H9 (cell line): ENCODE data around the gene MED9. TPM values are rescaled to one million over a fixed set of nuclear protein-coding genes. Genes with fewer than 3 reads are reported as not detected.

Experiments used
- DNase-seq: peaks from one replicate; pipeline ENCODE4 v3.0.0-alpha.2; 2017
- H2AFZ ChIP-seq: one replicate; pipeline ENCODE4 v1.6.1; 2013; ENCODE audit warnings: mild to moderate bottlenecking, low read length, control low read depth, moderate library complexity
- H2AK5ac ChIP-seq: 2 replicates; pipeline ENCODE4 v1.6.1; 2013; ENCODE audit warnings: low read length, control low read depth, mixed read lengths; ENCODE audit not compliant: insufficient read length
- H2BK120ac ChIP-seq: one replicate; pipeline ENCODE4 v1.6.1; 2013; ENCODE audit warnings: low read depth, mild to moderate bottlenecking, low read length, control low read depth, inconsistent platforms; ENCODE audit not compliant: poor library complexity, severe bottlenecking
- H2BK12ac ChIP-seq: 2 replicates; pipeline ENCODE4 v1.6.1; 2013; ENCODE audit warnings: low read length, control low read depth, mixed read lengths, low read depth; ENCODE audit not compliant: insufficient read length
- H2BK15ac ChIP-seq: 2 replicates; pipeline ENCODE4 v1.6.1; 2013; ENCODE audit warnings: low read depth, low read length, control low read depth
- H2BK20ac ChIP-seq: one replicate; pipeline ENCODE4 v1.6.1; 2013; ENCODE audit warnings: low read depth, mild to moderate bottlenecking, low read length, control low read depth, inconsistent platforms; ENCODE audit not compliant: poor library complexity, severe bottlenecking
- H2BK5ac ChIP-seq: 2 replicates; pipeline ENCODE4 v1.6.1; 2013; ENCODE audit warnings: low read length, control low read depth, mixed read lengths; ENCODE audit not compliant: insufficient read length
- H3K14ac ChIP-seq: 2 replicates; pipeline ENCODE4 v1.6.1; 2013; ENCODE audit warnings: low read length, control low read depth; ENCODE audit not compliant: insufficient read depth
- H3K18ac ChIP-seq: 2 replicates; pipeline ENCODE4 v1.6.1; 2013; ENCODE audit warnings: low read depth, mild to moderate bottlenecking, mixed read lengths, low read length, control low read depth; ENCODE audit not compliant: insufficient read length
- H3K23ac ChIP-seq: 2 replicates; pipeline ENCODE4 v1.6.1; 2013; ENCODE audit warnings: low read length, control low read depth, mixed read lengths, low read depth; ENCODE audit not compliant: insufficient read length
- H3K23me2 ChIP-seq: 2 replicates; pipeline ENCODE4 v1.6.1; 2013; ENCODE audit warnings: low read depth, mild to moderate bottlenecking, mixed read lengths, low read length, control low read depth; ENCODE audit not compliant: insufficient read length, poor library complexity, severe bottlenecking
- H3K27ac ChIP-seq: 2 replicates; pipeline ENCODE4 v1.5.1; 2013; ENCODE audit warnings: low read length, control low read depth, mixed read lengths, low read depth; ENCODE audit not compliant: insufficient read length
- H3K27me3 ChIP-seq: 2 replicates; pipeline ENCODE4 v1.6.1; 2013; ENCODE audit warnings: low read length, control low read depth, inconsistent platforms; ENCODE audit not compliant: insufficient read depth
- H3K4ac ChIP-seq: 2 replicates; pipeline ENCODE4 v1.6.1; 2013; ENCODE audit warnings: low read depth, mild to moderate bottlenecking, control low read depth, inconsistent platforms, low read length, moderate library complexity
- H3K4me1 ChIP-seq: 2 replicates; pipeline ENCODE4 v1.6.1; 2013; ENCODE audit warnings: low read length, control low read depth, inconsistent platforms; ENCODE audit not compliant: insufficient read depth
- H3K4me2 ChIP-seq: 2 replicates; pipeline ENCODE4 v1.6.1; 2013; ENCODE audit warnings: low read length, control low read depth, mixed read lengths; ENCODE audit not compliant: insufficient read length, insufficient read depth
- H3K56ac ChIP-seq: 2 replicates; pipeline ENCODE4 v1.6.1; 2013; ENCODE audit warnings: low read depth, mild to moderate bottlenecking, mixed read lengths, low read length, control low read depth; ENCODE audit not compliant: insufficient read length
- H3K79me1 ChIP-seq: 2 replicates; pipeline ENCODE4 v1.6.1; 2013; ENCODE audit warnings: low read depth, mild to moderate bottlenecking, moderate library complexity, low read length, control low read depth, inconsistent platforms; ENCODE audit not compliant: insufficient read depth, poor library complexity, severe bottlenecking
- H3K79me2 ChIP-seq: 2 replicates; pipeline ENCODE4 v1.6.1; 2013; ENCODE audit warnings: low read length, control low read depth, inconsistent platforms; ENCODE audit not compliant: insufficient read depth
- H3K9ac ChIP-seq: 2 replicates; pipeline ENCODE4 v1.6.1; 2013; ENCODE audit warnings: low read length, control low read depth, mixed read lengths; ENCODE audit not compliant: insufficient read length; ENCODE audit errors: extremely low read depth
- H3K9me3 ChIP-seq: one replicate; pipeline ENCODE4 v1.6.1; 2013; ENCODE audit warnings: low read depth, low read length, inconsistent platforms; ENCODE audit not compliant: control insufficient read depth
- H3T11ph ChIP-seq: one replicate; pipeline ENCODE4 v1.6.1; 2013; ENCODE audit warnings: mild to moderate bottlenecking, low read length, control low read depth, inconsistent platforms
- H4K20me1 ChIP-seq: one replicate; pipeline ENCODE4 v1.6.1; 2013; ENCODE audit not compliant: control insufficient read depth, insufficient read length, insufficient read depth
- H4K5ac ChIP-seq: 2 replicates; pipeline ENCODE4 v1.6.1; 2013; ENCODE audit warnings: low read depth, mild to moderate bottlenecking, mixed read lengths, low read length, control low read depth; ENCODE audit not compliant: insufficient read length
- H4K8ac ChIP-seq: replicated peaks from 2 replicates; pipeline ENCODE4 v1.6.1; 2013; ENCODE audit warnings: low read length, control low read depth, mixed read lengths, low read depth; ENCODE audit not compliant: insufficient read length
- H4K91ac ChIP-seq: 2 replicates; pipeline ENCODE4 v1.6.1; 2013; ENCODE audit warnings: low read depth, mild to moderate bottlenecking, moderate library complexity, mixed read lengths, low read length, control low read depth; ENCODE audit not compliant: insufficient read length
- H3K27ac Mint-ChIP-seq, 3 experiments: 2 replicates in 2 of 3; 3 replicates in 1 of 3; pipeline ENCODE4 v1.8.0; 2020 to 2021; ENCODE audit warnings: mixed read lengths in 3 of 3, mild to moderate bottlenecking in 1 of 3, moderate library complexity in 1 of 3
- H3K27me3 Mint-ChIP-seq: 2 replicates; pipeline ENCODE4 v1.8.0; 2021; ENCODE audit warnings: low read depth, mild to moderate bottlenecking, moderate library complexity, mixed read lengths
- H3K36me3 Mint-ChIP-seq, 3 experiments: 2 replicates in 2 of 3; 3 replicates in 1 of 3; pipeline ENCODE4 v1.8.0; 2020 to 2021; ENCODE audit warnings: low read depth in 3 of 3, mixed read lengths in 3 of 3; ENCODE audit not compliant: insufficient read depth in 1 of 3
- H3K4me1 Mint-ChIP-seq, 2 experiments: 2 replicates each; pipeline ENCODE4 v1.8.0; 2020; ENCODE audit warnings: mixed read lengths in 2 of 2
- H3K4me3 Mint-ChIP-seq, 2 experiments: 2 replicates in 1 of 2; 3 replicates in 1 of 2; pipeline ENCODE4 v1.8.0; 2020 to 2021; ENCODE audit warnings: mild to moderate bottlenecking in 2 of 2, mixed read lengths in 2 of 2, moderate library complexity in 1 of 2
- H3K9me3 Mint-ChIP-seq, 2 experiments: 2 replicates in 1 of 2; 3 replicates in 1 of 2; pipeline ENCODE4 v1.8.0; 2020; ENCODE audit warnings: mild to moderate bottlenecking in 2 of 2, mixed read lengths in 2 of 2, moderate library complexity in 1 of 2
- CTCF ChIP-seq: fragments of 200-600 bp; sonication (generic); conservative IDR thresholded peaks from 3 replicates; pipeline ENCODE4 v1.8.0; 2021; ENCODE audit warnings: antibody characterized with exemption, mild to moderate bottlenecking
- WGBS: extraction: QIAGEN DNeasy Blood & Tissue Kit; methylation state at CpG from one replicate; pipeline ENCODE4 v1.1.7; 2013; ENCODE audit warnings: missing lambda C conversion rate, low lambda C conversion rate, mixed read lengths; ENCODE audit not compliant: insufficient read length; ENCODE audit errors: extremely low coverage; 5-methylcytosine and 5-hydroxymethylcytosine counted together
- total RNA-seq: library from RNA; stranded (reverse); gene quantifications from 2 replicates; pipeline ENCODE4 v1.2.1, GENCODE V29; 2021

The MED9 gene
- total RNA-seq, 1 experiment from 2014 or later = 20.0 TPM

DNA sequence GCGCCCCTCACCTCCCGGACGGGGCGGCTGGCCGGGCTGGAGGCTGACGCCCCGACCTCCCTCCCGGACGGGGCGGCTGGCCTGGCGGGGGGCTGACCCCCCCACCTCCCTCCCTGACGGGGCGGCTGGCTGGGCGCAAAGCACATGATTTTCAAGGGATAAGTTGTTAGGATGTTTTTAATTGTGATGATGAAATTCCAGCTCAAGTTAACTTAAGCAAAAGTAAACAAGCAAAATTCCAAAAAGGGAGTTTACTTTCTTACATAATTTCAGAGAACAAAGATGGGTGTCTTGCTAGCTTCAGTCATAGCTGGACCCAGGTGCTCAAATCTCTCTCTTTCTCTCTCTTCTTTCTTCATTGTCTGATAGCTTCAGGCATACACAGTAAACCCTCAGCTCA lies 33.6 kb upstream of the MED9 start:
- Histone ChIP-seq H3K9ac (no peak overlapping the region), H3K9me3 (no peaks in the 10 kb centered on the region), H4K8ac (no peak overlapping the region), H3K4me2 (no peak overlapping the region), H3K27ac (no peak overlapping the region), H3K18ac (no peak overlapping the region), H3K79me1 (no peaks in the 10 kb centered on the region), H3K23me2 (no peaks in the 10 kb centered on the region), H3K4ac (no peak overlapping the region), H3K23ac (no peak overlapping the region), H2BK5ac (no peak overlapping the region), H3K4me1 (no peaks in the 10 kb centered on the region; the same call in 1 of the 2 replicates), H3K14ac (no peak overlapping the region), H3T11ph (no peak overlapping the region), H2AFZ (no peak overlapping the region), H3K56ac (no peak overlapping the region), H2BK15ac (no peak overlapping the region), H2AK5ac (no peak overlapping the region), H3K79me2 (no peaks in the 10 kb centered on the region), H4K5ac (no peak overlapping the region), H2BK12ac (no peak overlapping the region), H2BK120ac (no peak overlapping the region), H4K20me1 (no peaks in the 10 kb centered on the region), H2BK20ac (no peak overlapping the region), H4K91ac (no peak overlapping the region), H3K27me3 (no peaks in the 10 kb centered on the region)
- Mint-ChIP-seq H3K9me3 (peaks cover 5 to 8% of the 10 kb centered on the region in 2 experiments; a peak in 3 of 5 replicates), H3K4me1 (peaks cover 33 to 35% of the 10 kb centered on the region in 2 experiments), H3K36me3 (peaks cover 0 to 4% (median 0%) of the 10 kb centered on the region in 3 experiments; a peak in 2 of 7 replicates), H3K27me3 (peaks cover 16% of the 10 kb centered on the region), H3K27ac (no peak overlapping the region), H3K4me3 (no peak overlapping the region)
- TF ChIP-seq CTCF = no peak
- no peak for DNase-seq
- WGBS = no CpG with 5 or more reads among the region's 14 CpGs
